Measurements from ENCODE around the gene PIM3. TPM values are rescaled to one million over a fixed set of nuclear protein-coding genes. Genes with fewer than 3 reads are reported as not detected.
"Not testable (repeated sequence)": the region's sequence is repeated elsewhere in the genome, so short reads cannot be mapped to it uniquely, and the experiment has no call there.

The PIM3 gene
- total RNA-seq, 4 donors from 2014 or later = 66.2 to 142 (median 105) TPM

DNA sequence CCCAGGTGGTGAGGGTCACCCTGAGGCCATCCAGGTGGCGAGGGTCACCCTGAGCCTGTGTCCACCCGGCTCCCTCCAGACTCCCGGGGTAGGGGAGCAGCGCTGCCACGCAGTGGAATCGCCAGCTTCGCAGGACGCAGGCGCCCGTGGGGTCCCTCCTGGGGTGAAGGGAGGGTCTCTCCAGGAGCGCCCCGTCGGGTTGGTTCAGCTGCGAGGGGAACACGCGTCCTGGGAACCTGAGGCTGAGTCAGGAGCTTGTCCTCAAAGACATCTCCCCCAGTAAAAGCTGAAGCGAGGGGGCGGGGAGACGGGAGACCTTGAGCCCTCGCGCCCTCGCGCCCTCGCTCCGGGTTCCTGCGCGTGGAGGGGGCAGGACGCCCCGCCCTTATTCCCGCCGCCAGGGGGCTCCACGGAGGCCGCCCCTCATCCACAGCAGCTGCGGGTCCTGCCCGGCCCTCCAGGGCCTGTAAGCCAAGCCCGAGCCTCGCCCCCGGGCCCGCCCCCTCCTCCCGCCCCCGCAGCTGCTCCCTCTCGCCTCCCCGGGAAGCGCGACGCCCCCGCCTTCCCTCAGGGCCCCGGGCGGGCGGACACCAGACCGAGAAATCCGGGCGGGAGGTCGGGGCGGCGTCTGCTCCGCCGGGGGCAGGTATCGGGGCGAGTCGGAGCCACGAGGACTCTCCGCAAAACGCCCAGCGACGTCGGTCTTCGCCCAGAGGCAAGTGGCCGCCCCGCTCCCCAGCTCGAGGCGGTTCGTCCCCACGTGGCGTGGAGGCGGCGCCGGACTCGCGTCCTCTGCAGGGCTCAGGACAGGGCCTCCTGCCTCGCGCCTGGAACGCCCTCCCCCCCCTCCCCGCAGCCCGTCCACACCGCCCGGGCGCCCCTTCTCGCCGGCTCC is 22.8 kb downstream of the PIM3 start:
- no peaks in the 10 kb centered on the region for H3K36me3 ChIP-seq
- peak overlapping the region in 3 of 4 donors; percentile 29 to 40 (median 31) for H3K4me3 ChIP-seq
- peaks cover 0 to 10% (median 6%) of the 10 kb centered on the region in 4 donors for H3K4me1 ChIP-seq
- TF ChIP-seq, protein P1, sequence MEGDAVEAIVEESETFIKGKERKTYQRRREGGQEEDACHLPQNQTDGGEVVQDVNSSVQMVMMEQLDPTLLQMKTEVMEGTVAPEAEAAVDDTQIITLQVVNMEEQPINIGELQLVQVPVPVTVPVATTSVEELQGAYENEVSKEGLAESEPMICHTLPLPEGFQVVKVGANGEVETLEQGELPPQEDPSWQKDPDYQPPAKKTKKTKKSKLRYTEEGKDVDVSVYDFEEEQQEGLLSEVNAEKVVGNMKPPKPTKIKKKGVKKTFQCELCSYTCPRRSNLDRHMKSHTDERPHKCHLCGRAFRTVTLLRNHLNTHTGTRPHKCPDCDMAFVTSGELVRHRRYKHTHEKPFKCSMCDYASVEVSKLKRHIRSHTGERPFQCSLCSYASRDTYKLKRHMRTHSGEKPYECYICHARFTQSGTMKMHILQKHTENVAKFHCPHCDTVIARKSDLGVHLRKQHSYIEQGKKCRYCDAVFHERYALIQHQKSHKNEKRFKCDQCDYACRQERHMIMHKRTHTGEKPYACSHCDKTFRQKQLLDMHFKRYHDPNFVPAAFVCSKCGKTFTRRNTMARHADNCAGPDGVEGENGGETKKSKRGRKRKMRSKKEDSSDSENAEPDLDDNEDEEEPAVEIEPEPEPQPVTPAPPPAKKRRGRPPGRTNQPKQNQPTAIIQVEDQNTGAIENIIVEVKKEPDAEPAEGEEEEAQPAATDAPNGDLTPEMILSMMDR (IDR thresholded peaks at IDR 0.05) = peak in 4 of 6 experiments; percentile 15 to 34 (median 28)
- TF ChIP-seq POLR2A (IDR thresholded peaks at IDR 0.05) = no peak
- DNase-seq = peak in 2 of 3 donors; percentile 49 to 52
- H3K27me3 ChIP-seq = peaks cover 0 to 13% of the 10 kb centered on the region in 2 donors
- peaks cover 0 to 7% (median 4%) of the 10 kb centered on the region in 4 donors for H3K9me3 ChIP-seq
- H3K27ac ChIP-seq = no peak overlapping the region

DNA sequence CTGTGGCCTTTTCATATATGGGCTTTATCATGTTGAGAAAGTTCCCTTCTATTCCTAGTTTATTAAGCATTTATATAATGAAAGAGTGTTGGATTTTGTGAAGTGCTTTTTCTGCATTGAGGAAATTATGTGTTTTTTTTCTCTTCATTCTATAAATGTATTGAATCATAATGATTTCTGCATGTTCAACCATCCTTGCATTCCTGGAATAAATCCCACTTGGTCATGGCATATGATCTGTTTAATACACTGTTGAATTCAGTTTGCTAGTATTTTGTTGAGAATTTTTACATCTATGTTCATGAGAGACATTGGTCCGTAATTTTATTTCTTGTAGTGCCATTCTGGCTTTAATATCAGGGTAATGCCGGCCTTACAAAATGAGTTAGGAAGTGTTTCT is 25.8 kb downstream of the PIM3 start:
- no peak for TF ChIP-seq POLR2A (IDR thresholded peaks at IDR 0.05)
- TF ChIP-seq, protein P1 (IDR thresholded peaks at IDR 0.05) = no peak
- no peak overlapping the region for H3K4me3 ChIP-seq
- no peak for DNase-seq
- no peaks in the 10 kb centered on the region for H3K36me3 ChIP-seq
- H3K9me3 ChIP-seq = peaks cover 0 to 11% (median 6%) of the 10 kb centered on the region in 4 donors
- peaks cover 0 to 13% of the 10 kb centered on the region in 2 donors for H3K27me3 ChIP-seq
- no peak overlapping the region for H3K27ac ChIP-seq
- peaks cover 0 to 10% (median 6%) of the 10 kb centered on the region in 4 donors for H3K4me1 ChIP-seq

DNA sequence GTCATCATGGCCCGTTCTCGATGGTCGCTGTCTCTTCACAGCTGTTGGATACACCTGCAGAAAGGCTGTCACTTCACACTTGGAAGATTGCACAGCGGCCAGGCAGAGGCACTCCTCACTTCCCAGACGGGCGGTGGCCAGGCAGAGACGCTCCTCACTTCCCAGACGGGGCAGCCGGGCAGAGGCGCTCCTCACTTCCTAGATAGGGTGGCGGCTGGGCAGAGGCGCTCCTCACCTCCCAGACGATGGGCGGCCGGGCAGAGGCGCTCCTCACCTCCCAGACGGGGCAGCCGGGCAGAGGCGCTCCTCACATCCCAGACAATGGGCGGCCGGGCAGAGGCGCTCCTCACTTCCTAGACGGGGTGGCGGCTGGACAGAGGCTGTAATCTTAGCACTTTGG is 29.3 kb downstream of the PIM3 start:
- not testable (repeated sequence) for H3K27ac ChIP-seq, H3K27me3 ChIP-seq, H3K4me3 ChIP-seq, H3K36me3 ChIP-seq, H3K4me1 ChIP-seq
- peak in 1 of 3 donors; percentile 24 for DNase-seq
- H3K9me3 ChIP-seq = peaks cover 0 to 15% (median 6%) of the 10 kb centered on the region in 4 donors

DNA sequence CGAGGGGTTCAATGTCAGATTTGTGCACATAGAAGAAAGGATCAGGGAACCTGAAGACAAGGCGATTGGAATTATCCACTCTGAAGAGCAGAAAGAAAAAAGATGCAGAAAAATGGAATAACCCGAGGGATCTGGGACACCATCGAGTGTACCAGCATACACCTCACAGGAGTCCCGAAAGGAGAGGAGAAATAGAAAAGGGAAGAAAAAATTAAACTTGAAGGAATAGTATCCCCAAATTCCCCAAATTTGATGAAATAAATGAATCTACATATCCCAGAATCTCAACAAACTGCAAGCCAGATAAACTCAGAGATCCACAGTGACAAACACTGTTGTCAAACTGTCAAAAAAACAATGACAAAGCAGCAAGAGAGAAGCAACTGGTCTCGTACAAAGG is 30.6 kb downstream of the PIM3 start:
- no peak for DNase-seq
- H3K36me3 ChIP-seq = no peaks in the 10 kb centered on the region
- H3K4me1 ChIP-seq = peaks cover 0 to 19% (median 8%) of the 10 kb centered on the region in 4 donors
- peaks cover 0 to 15% (median 3%) of the 10 kb centered on the region in 4 donors for H3K9me3 ChIP-seq
- no peak overlapping the region for H3K27ac ChIP-seq
- TF ChIP-seq POLR2A (IDR thresholded peaks at IDR 0.05) = no peak
- TF ChIP-seq, protein P1 (IDR thresholded peaks at IDR 0.05) = no peak
- no peak overlapping the region for H3K4me3 ChIP-seq
- no peaks in the 10 kb centered on the region for H3K27me3 ChIP-seq

DNA sequence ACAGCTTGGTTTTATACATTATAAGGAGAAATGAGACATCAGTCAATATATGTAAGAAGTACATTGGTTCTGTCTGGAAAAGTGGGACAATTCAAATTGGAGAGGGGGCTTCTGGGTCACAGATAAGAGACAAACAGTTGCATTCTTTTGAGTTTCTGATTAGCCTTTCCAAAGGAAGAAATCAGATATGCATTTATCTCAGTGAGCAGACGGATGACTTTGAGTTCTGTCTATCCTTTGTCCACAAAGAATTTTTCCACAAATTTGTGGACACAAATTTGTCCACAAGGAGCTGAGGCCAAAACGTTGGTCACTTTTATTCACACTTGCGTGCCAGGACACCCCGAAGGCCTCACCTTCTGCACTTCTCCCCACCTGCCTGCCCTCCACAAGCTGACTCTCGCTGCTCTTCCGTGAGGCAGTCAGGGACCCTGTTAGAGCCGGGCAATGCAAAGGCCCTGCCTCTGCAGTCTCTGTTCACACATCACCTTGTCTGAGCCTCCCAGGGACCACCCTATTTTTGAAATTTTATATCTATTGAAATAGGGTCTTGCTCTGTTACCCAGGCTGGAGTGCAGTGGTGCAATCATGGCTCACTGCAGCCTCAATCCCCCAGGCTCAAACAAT is 31.4 kb downstream of the PIM3 start:
- TF ChIP-seq, protein P1 (IDR thresholded peaks at IDR 0.05) = no peak
- no peak for TF ChIP-seq POLR2A (IDR thresholded peaks at IDR 0.05)
- peak in 1 of 3 donors; percentile 26 for DNase-seq
- Histone ChIP-seq H3K27ac (no peak overlapping the region), H3K4me3 (no peak overlapping the region), H3K4me1 (peaks cover 0 to 26% (median 8%) of the 10 kb centered on the region in 4 donors), H3K27me3 (no peaks in the 10 kb centered on the region), H3K36me3 (no peaks in the 10 kb centered on the region), H3K9me3 (peaks cover 0 to 15% (median 3%) of the 10 kb centered on the region in 4 donors)

Data from Peyer's patch (tissue), 4 donors.